GM19023 (cell line): ENCODE results near the gene CADPS2.

Source experiments
- ATAC-seq: cut with Tn5 transposase; IDR thresholded peaks from one replicate; pipeline ENCODE4 v1.9.1; 2021; ENCODE audit warnings: mild to moderate bottlenecking, moderate library complexity; ENCODE audit not compliant: unreplicated experiment

The CADPS2 gene

DNA sequence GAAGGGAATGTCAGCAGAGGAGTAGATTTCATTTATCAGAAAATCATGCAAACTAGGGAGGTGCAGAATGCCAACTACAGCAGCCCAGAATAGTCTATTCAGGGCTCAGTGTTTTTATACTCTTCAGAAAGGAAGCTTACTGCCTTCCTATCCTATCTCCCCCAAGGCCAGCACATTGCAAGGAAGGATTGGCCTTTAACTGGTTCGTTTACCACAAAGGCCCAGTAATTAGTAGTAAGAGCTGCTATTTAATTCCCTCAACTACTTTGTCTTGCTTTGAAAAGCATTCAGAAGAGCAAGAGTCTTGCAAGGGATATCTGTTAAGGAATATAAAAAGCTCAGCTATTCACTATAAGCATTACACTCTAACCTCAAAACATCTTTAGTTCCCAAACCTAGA, 97.1 kb downstream of the CADPS2 start:
- no peak for ATAC-seq

DNA sequence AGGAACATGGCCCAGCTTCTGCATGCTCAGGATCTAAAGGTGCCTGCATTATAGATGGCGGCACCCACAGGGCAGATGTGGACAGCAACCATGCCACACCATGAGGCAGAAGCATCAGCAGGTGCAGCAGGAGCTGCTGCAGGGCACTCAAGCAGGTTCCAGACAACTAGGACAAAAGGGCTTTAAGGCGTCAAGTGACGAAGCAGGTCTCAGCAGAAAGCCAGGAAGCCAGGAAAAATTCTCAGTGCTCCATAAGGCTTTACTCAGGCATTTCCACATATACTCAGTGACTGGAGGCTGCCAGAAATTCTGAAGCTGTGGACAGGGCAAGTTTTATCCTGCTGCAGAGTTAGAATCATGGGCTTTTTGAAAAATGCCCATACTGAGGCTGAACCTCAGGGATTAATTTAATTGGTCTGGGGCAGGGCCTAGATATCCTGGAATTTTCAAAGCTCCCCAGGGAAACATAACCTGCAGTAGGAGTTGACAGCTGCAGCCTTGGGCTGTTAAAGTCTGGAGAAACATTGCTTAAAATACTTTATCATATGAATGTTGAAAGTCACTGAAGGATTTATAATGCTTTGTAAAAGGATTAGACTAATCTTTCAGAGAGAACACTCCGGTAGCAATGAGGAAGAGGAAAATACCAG, 115.4 kb downstream of the CADPS2 start:
- ATAC-seq, result no peak

DNA sequence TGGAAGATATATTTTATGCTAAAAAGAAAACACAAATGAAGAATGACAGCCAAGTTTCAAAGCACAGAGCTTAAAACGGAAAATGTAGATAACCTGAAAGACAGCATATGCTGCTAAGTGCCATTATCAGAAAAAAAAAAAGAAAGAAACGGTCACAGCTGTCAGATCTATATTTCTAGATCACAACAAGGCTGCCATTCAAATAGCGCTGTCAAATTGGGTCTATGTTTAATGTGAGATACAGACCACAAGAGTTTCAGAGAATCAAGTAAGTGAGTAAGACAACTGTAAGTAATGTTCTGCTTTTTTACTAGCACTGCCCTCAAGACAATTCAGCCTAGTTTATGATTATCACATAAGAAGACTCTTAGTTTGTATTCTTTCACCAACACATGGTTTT, 117.4 kb downstream of the CADPS2 start:
- ATAC-seq, result no peak

DNA sequence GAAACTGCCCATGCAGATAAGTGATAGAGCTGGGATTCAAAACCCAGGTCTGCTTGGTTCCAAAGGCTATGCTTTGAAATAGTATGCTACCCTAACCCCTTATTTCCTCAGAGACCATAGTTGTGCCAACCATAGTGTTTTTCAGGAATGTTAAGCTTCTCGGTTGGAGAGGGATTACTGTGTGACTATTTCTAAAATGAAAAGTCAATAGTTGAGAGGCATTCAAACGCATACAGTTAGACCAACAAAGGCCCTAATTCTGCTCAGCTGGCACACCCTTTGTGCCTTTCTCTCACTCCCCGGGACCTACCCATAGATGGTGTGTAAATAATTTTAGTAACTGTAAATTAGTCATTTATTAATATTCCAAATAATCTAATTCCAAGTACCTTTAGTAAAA, 118.9 kb downstream of the CADPS2 start:
- ATAC-seq, result no peak

DNA sequence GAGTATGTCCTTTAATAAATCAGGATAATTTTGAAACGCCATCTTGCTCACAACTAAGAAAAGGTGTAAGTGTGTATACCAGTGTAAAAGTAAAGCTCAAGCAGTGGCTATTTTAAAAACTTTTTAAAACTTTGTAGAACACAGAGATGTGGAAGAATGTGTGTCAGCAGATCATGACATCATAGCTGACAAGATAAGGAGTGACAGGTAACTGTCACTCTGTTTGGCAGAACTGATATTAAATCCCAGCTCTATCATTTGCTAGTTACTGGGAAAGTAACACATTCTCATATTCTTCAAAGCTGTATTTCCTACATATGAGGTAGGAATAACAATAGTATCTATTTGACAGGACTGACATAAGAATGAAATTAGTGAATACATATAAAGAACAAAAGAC, 119.7 kb downstream of the CADPS2 start:
- ATAC-seq, result no peak

DNA sequence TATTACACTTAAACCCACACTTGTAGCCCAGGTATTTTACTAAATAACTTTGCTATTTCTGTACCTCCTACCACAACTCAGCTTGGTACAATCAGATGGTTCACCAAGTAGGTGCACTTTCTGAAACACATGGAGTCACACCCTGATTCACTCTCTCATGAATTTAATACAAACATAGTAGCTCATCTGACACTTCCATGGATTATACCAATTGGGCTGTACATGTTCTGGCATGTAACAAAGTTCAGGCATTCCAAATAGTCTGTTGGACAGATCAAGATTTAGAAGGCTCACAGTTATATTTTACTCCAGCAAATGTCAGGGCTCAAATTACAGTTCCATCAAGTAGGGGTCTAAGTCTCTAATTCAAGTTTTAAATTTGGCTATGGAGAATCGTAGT, 121.4 kb downstream of the CADPS2 start:
- no peak for ATAC-seq

DNA sequence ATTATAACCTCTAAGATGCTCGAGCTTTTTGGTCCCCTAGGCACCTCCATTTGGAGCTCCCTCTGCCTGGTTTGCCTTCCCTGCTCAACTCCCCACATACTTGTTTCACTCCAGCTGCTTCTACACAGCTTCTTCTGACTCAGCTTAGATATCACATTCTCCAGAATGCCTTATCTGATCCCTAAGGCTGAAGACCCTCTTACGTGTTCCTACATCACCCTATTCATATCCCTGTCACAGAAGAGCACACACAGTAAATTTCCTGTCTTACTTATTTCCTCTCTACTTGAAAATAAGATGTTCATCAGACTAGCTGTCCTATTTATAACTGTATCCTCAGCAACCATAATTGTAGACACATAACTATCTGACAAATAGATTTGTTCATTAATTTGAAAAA, 122.2 kb downstream of the CADPS2 start:
- ATAC-seq, result no peak

DNA sequence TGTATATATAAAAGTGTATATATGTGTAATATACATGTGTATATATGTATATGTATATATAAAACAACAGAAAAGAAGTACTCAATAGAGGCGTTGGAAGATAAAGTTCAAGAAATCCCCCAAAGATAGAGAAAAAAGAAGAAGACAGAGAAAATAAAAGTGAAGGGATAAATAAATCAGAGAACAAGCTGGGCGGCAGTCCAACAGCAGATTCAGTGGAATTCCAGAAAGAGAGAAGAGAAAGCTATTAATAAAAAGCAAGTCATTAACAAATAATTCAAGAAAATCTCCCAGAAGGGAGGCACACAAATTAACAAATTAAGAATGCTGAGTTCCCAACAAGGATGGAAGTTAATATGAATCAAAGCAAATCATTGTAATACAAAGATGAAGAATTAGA, 124.2 kb downstream of the CADPS2 start:
- ATAC-seq, result no peak

DNA sequence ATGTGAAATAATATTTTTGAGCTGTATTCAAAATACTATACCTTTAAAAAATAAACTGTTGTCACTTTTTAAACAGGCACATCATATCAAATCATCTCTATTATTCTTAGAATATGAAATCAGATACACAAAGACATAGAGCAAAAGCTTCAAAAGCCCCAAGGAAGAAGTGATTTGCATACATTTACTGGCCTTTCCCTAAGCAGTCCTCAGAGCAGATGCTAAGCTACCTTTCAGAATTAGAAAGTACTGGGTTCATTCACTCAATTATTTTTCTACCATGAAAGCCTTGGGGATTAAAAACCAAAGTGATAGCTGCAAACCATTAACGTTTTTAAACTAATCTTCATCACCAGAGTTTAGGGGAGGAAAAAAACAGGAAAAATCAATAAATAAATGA, 127.8 kb downstream of the CADPS2 start:
- no peak for ATAC-seq

DNA sequence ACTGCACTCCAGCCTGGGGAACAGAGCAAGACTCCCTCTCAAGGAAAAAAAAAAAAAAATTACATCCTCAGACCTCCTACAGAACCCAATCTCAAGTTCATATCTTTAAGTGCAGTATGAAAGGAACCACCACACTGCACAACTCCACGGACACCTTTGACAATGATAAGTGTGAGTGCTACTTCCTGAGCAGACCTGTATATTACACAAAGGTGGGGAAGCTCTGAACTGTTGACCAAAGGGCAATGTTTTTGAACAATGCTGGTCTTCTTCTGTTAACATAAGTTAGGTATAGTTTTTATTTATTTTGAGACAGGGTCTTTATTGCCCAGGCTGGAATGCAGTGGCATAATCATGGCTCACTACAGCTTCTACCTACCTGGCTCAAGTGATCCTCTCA, 129.4 kb downstream of the CADPS2 start:
- ATAC-seq, result no peak

DNA sequence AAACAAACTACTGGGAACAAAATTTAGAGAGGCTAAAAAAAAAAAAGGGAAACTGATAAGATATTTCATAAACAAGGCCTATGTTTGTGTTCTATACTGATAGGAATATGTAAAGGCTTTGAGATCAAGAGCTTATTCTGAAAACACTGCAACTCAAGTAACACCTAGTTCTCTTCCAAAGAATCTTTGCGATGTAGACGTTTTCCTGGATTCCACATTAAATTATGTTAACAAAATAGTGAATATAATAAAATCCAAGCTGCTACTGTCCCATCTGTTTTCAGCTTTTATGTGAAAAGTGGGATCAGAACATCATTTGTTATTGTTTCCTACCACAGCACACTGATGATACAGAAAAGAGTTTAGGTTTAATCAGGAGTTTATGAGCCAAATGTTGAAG, 130.6 kb downstream of the CADPS2 start:
- no peak for ATAC-seq

DNA sequence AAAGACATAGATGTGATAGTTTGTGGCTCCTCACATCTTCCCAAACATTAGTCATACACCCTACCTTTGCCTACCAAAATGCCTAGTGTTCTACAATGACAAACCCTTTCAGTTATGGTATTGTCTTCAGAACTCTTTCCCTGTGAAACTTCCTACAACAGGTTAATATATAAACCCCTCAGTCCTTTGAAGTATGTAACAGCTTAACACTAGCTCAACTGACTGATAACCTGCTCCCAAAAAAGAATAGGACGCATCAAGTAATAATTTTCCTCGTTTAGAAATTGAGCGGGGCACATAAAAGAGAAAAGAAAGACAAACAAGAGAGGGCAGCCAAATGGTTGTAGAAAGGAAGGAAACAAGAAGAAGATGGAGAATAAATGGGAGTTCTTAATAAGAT, 133.7 kb downstream of the CADPS2 start:
- ATAC-seq, result no peak

DNA sequence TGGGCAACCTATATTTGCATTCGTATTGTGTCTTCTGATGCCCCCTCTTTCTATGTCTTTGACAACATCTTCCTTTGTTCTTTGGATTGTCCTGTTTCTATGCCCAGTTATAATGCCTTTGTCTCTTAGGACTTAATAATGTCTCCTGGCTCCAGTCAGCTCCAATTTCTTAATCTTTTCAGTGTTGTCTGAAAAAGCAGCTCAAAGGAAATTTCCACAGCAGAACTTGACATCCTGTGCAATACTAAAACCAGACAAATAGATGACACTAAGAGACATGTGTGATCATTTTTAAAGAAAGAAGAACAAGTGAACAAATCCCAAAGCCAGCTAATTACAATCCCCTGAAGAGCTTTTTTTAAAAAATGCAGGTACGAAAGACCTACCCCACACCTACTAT, 135.9 kb downstream of the CADPS2 start:
- no peak for ATAC-seq

DNA sequence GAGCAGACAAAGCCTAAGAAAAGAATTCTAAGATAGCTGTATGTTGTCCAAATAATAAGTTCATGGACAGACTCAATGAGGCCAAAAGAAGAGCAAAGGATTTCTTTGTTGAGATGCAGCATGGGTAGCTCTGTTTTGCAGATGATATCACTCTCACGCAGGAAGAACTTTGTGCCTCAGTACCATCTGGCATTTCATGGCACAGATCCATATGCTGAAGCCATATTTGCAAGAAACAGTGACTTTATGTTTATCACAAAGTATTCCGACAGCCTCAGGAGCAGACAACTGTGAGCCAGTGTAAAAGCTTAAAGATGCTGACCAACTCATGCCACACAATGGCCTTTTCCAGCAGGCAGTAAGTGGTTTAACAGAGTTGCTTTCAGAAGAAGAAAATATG, 138.1 kb downstream of the CADPS2 start:
- no peak for ATAC-seq

DNA sequence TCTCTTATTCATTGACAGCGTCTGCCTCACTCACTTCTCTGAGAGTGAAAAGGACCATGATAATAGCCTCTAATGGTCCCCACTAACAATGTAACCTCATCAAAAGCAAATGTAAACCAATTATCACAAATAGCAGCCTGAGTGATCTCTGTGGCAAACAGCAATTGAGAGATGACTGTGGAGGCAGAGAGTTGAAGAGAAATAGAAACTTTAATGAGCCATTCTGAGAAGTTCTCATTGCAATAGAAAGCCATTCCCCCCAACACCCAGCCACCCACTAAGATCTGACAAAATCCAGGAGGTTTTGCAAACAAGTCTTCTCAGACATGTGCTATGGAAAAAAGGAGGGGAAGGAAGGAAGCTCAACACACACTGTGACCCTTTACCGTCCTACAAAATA, 139.3 kb downstream of the CADPS2 start:
- ATAC-seq, result no peak

DNA sequence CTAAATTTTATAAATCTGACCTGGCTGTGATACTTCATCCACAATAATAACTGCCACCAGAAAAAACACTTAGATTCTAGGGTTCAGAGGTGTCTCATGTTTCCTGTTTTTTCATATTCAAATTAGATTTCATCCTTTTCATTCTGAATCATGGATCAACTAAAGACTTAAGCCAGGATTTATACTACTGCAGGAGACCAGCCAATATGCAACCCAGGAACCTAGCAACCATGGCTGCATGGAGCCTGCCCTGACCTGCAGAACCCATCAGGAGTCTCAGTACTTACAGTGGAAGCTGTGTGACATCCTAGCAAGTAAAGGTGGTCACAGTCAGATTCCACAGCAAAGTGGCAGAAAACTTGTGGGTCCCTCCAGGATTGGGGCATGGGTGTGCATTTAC, 143.0 kb downstream of the CADPS2 start:
- ATAC-seq, result no peak

DNA sequence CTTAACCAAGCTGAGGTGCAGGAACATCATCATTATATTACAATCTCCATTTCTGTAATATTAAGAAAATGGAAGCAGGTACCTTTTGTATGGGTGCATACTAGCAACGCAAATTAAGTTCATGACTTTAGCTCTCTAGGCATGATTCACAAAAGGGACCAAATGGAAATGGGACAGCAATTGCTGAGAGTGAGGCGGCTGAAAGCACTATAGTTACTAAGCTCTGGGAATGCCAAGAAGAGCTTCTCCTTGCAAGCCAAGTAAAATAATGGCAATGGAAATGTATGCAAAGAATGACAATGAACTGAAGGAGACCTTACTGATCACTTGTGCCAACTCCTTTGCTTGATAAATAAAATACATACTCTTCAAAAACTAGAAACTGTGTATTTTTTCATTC, 147.3 kb downstream of the CADPS2 start:
- no peak for ATAC-seq

DNA sequence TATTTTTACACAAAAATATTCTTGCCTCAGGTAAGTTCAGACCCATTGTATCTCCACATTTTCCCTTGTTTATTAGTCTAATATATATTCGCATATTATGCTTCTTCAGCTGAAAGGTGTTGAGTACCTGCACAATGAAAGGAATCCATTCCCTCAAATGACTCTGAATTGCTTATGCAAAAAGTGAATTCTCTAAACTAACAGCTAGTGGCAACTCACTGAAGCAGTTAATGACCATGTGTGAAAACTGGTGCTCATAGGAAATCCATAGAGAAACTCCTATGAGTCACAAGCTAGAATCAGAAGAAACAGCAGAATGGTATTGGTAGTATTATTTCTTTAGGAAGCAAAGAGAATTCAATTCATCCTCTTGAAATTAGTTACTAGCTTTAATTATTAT, 150.1 kb downstream of the CADPS2 start:
- ATAC-seq, result no peak

DNA sequence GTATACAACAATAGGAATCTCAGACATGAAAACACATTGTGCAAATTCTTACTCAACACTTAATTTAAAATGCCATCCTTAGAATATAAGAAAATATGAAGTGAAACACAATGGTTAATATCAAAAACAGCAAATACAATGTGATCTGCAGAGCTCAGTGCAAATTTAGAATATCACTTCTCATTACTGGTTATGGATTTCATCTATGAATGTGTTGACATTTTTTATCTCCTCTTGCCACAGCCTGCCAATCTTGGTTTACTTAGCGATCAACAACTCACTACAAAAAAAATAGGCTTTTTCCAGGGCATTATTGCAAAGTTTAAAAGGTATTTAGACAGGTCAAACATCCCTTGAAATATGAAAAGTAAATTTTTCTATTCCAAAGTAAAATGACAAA, 158.5 kb downstream of the CADPS2 start:
- ATAC-seq, result no peak

DNA sequence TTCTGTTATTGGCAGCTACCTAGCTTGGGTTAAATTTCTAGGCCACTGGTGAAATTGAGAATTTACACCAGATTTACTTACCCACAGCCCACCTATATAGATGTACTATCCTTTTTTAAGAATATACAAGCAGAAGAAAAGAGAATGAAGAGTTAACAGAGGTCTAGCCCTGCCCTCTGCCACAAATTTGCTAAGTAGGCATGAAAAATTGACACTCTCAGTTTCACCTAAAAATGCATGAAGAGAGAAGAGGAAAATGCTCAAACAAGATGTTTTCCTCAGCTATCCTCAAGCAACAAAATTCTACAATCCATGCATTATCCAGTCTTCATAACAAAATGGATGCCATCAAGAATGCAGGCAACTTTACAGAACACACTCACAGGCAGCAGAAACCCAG, 158.9 kb downstream of the CADPS2 start:
- ATAC-seq, result no peak

DNA sequence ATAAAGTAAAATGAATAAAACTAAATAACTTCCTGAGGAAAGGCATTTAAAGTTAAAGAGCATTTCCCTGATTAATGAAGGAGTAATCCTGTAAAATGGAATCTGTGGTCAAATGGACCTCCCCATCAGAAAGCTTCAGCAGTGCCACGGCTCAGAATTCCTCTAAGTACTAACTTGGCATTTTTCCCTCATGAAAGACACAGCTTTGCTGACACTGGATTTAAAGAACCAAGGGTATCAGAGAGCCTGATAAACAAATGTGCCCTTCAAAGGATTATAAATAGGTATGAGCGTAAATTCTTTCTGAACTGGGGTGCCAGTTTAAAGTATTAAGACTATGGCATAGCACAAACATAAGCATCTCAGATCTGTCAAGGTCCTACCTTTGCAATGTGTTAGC, 159.4 kb downstream of the CADPS2 start:
- no peak for ATAC-seq

DNA sequence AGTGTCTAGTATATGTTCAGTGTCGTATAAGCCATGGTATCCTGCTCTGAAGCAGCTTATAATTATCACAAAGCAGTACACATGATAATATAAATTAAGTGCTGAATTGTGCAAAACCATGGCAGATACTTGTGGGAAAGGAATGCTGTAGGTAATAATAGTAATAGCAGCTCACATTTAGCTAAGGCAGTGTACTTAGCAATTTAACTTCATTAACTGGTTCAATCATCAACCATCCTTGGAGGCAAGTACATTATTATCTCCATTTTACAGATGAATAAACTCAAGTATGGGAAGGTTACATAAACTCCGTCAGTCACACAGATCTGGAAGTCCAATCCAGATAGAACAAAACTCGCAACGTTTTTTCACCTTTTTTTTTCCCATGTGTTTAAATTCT, 161.9 kb downstream of the CADPS2 start:
- no peak for ATAC-seq

DNA sequence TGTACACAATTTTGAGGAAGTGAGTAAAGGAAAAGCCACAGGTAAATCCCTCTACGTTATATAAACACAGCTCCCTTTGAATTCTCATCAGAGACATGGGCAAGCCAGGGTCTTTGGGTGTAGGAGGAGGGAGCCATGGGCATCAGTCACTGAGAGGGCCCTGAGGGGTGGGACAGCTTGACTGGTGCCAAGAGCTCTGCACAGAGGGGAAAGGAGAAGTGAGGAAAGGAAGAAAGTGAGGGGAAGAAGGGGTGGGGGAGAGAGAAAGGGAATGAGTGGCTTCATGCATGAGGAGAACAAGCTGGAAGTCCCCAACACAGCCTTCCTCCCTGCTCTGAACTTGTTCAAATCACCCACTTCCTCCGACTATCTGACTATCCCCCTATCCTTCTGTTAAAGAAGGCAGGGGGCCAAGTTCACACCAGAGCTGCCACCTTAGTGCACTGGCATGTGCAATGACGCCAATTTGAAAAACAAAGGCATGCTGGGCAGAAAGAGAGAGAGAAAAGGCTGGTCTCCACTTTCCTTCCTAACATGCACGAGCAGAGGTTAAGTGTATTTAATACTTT, 167.2 kb downstream of the CADPS2 start:
- ATAC-seq, result no peak
